ENCODE data around the gene PSAPL1. TPM values are rescaled to one million over a fixed set of nuclear protein-coding genes. Genes with fewer than 3 reads are reported as not detected.
A peak's percentile ranks its signal among the peaks of the same experiment; 100 is the strongest.

The PSAPL1 gene
- total RNA-seq, 1 donor from 2014 or later: not detected

GRCh38 chr4:7388627-7389026 lies 46.1 kb downstream of the PSAPL1 start:
- Mint-ChIP-seq H3K27ac (ENCODE audit: unreplicated experiment) (peak overlapping the region; percentile 47), H3K27me3 (ENCODE audit: low read depth, unreplicated experiment) (peaks cover 15% of the 10 kb centered on the region), H3K4me1 (ENCODE audit: low read depth, unreplicated experiment) (peaks cover 27% of the 10 kb centered on the region), H3K4me3 (ENCODE audit: unreplicated experiment) (no peak overlapping the region), H3K9me3 (ENCODE audit: unreplicated experiment) (peaks cover 2% of the 10 kb centered on the region), H3K36me3 (ENCODE audit: low read depth, unreplicated experiment) (peaks cover 3% of the 10 kb centered on the region)
- H3K27me3 ChIP-seq (ENCODE audit: insufficient read depth, low read length): peaks cover 3% of the 10 kb centered on the region
- H3K27ac ChIP-seq (ENCODE audit: low read depth, low read length): no peak overlapping the region
- DNase-seq (ENCODE audit: low read depth) (no peak), FAIRE-seq (no peak)
- no peak overlapping the region for H3K9ac ChIP-seq (ENCODE audit: low read length)
- H3K4me3 ChIP-seq (ENCODE audit: insufficient read depth, low read depth, low read length): no peak overlapping the region
- no peaks in the 10 kb centered on the region for H3K9me3 ChIP-seq (ENCODE audit: insufficient read depth, low read depth, low read length)
- no peak overlapping the region for H2AFZ ChIP-seq (ENCODE audit: low read depth, low read length)
- H3K4me1 ChIP-seq (ENCODE audit: insufficient read depth, low read length): peaks cover 10% of the 10 kb centered on the region
- H4K20me1 ChIP-seq (ENCODE audit: insufficient read depth, low read length): peaks cover 49% of the 10 kb centered on the region
- no peaks in the 10 kb centered on the region for H3K79me2 ChIP-seq (ENCODE audit: insufficient read depth, low read length)
- H3K36me3 ChIP-seq (ENCODE audit: insufficient read depth, low read length): no peaks in the 10 kb centered on the region
- TF ChIP-seq EZH2 (IDR thresholded peaks at IDR 0.05; ENCODE audit: insufficient read depth, low read length): no peak
- TF ChIP-seq, protein P1, sequence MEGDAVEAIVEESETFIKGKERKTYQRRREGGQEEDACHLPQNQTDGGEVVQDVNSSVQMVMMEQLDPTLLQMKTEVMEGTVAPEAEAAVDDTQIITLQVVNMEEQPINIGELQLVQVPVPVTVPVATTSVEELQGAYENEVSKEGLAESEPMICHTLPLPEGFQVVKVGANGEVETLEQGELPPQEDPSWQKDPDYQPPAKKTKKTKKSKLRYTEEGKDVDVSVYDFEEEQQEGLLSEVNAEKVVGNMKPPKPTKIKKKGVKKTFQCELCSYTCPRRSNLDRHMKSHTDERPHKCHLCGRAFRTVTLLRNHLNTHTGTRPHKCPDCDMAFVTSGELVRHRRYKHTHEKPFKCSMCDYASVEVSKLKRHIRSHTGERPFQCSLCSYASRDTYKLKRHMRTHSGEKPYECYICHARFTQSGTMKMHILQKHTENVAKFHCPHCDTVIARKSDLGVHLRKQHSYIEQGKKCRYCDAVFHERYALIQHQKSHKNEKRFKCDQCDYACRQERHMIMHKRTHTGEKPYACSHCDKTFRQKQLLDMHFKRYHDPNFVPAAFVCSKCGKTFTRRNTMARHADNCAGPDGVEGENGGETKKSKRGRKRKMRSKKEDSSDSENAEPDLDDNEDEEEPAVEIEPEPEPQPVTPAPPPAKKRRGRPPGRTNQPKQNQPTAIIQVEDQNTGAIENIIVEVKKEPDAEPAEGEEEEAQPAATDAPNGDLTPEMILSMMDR (IDR thresholded peaks at IDR 0.05; ENCODE audit: insufficient read depth, low read depth, low read length): no peak
- H3K4me2 ChIP-seq (ENCODE audit: low read length): no peak overlapping the region

GRCh38 chr4:7387925-7388324 lies 46.8 kb downstream of the PSAPL1 start:
- TF ChIP-seq EZH2 (IDR thresholded peaks at IDR 0.05; ENCODE audit: insufficient read depth, low read length): no peak
- TF ChIP-seq, protein P1 (IDR thresholded peaks at IDR 0.05; ENCODE audit: insufficient read depth, low read depth, low read length): no peak
- Histone ChIP-seq H4K20me1 (ENCODE audit: insufficient read depth, low read length) (peaks cover 49% of the 10 kb centered on the region), H3K27me3 (ENCODE audit: insufficient read depth, low read length) (peaks cover 6% of the 10 kb centered on the region), H3K4me3 (ENCODE audit: insufficient read depth, low read depth, low read length) (no peak overlapping the region), H3K9ac (ENCODE audit: low read length) (no peak overlapping the region), H3K79me2 (ENCODE audit: insufficient read depth, low read length) (no peaks in the 10 kb centered on the region), H2AFZ (ENCODE audit: low read depth, low read length) (no peak overlapping the region), H3K4me1 (ENCODE audit: insufficient read depth, low read length) (peaks cover 4% of the 10 kb centered on the region), H3K36me3 (ENCODE audit: insufficient read depth, low read length) (no peaks in the 10 kb centered on the region), H3K27ac (ENCODE audit: low read depth, low read length) (no peak overlapping the region), H3K4me2 (ENCODE audit: low read length) (no peak overlapping the region), H3K9me3 (ENCODE audit: insufficient read depth, low read depth, low read length) (no peaks in the 10 kb centered on the region)
- H3K9me3 Mint-ChIP-seq (ENCODE audit: unreplicated experiment): peaks cover 2% of the 10 kb centered on the region
- peaks cover 17% of the 10 kb centered on the region for H3K27me3 Mint-ChIP-seq (ENCODE audit: low read depth, unreplicated experiment)
- H3K27ac Mint-ChIP-seq (ENCODE audit: unreplicated experiment): no peak overlapping the region
- FAIRE-seq (no peak), DNase-seq (ENCODE audit: low read depth) (no peak)
- peaks cover 24% of the 10 kb centered on the region for H3K4me1 Mint-ChIP-seq (ENCODE audit: low read depth, unreplicated experiment)
- no peak overlapping the region for H3K4me3 Mint-ChIP-seq (ENCODE audit: unreplicated experiment)
- peaks cover 3% of the 10 kb centered on the region for H3K36me3 Mint-ChIP-seq (ENCODE audit: low read depth, unreplicated experiment)

DNA sequence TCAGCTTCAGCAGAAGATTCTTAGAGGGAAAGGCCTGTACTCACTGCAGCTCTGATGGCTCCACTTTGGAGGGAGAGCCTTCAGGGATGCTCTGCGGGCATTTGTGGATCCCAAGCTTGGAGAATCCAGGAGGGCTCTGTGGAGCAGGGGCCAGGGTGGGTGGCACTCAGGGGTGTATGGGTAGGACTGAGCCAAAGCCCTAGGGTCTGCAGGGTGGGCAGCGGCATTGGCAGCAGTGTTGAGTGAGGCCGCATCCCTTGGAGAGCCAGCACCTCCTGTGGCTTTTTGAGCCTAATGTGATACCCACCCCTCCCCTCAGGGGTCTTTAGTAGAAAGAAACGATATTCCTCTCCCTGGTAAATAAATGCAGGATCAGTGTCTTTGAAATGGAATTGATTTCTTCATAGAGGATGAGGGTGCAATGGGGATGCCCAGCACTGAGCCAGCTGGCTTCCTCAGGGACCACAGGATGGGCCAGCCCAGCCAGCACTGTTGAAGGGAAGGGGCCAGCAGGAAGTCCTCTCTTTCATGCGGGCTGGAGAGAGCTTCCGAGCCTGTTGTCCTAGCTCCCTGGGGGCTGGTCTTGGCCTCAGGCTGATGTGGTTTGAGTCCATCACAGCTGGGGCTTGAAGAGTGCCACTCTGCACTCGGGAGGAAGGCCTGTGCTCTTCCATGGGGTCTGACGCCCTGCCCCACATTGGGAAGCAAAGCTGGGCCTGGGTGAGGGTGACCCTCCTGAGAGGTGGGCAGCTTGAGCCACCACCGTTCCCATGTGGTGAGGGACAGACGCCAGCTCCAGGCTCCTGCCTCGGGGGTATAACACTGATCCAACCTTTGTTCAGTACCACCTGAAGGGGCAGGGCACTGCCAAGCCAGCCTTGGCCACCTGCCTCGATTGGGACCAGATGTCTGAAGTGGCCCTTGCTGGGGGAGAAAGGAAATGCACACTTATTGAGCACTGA lies 49.5 kb downstream of the PSAPL1 start:
- Histone ChIP-seq H3K79me2 (ENCODE audit: insufficient read depth, low read length) (no peaks in the 10 kb centered on the region), H3K27me3 (ENCODE audit: insufficient read depth, low read length) (peaks cover 3% of the 10 kb centered on the region), H3K27ac (ENCODE audit: low read depth, low read length) (no peak overlapping the region), H2AFZ (ENCODE audit: low read depth, low read length) (no peak overlapping the region), H3K9me3 (ENCODE audit: insufficient read depth, low read depth, low read length) (no peaks in the 10 kb centered on the region), H3K4me3 (ENCODE audit: insufficient read depth, low read depth, low read length) (no peak overlapping the region), H3K4me2 (ENCODE audit: low read length) (no peak overlapping the region), H3K36me3 (ENCODE audit: insufficient read depth, low read length) (no peaks in the 10 kb centered on the region), H4K20me1 (ENCODE audit: insufficient read depth, low read length) (peaks cover 47% of the 10 kb centered on the region), H3K9ac (ENCODE audit: low read length) (no peak overlapping the region), H3K4me1 (ENCODE audit: insufficient read depth, low read length) (no peaks in the 10 kb centered on the region)
- H3K36me3 Mint-ChIP-seq (ENCODE audit: low read depth, unreplicated experiment): peaks cover 2% of the 10 kb centered on the region
- H3K9me3 Mint-ChIP-seq (ENCODE audit: unreplicated experiment): no peaks in the 10 kb centered on the region
- peaks cover 12% of the 10 kb centered on the region for H3K27me3 Mint-ChIP-seq (ENCODE audit: low read depth, unreplicated experiment)
- H3K4me1 Mint-ChIP-seq (ENCODE audit: low read depth, unreplicated experiment): peaks cover 27% of the 10 kb centered on the region
- TF ChIP-seq, protein P1 (IDR thresholded peaks at IDR 0.05; ENCODE audit: insufficient read depth, low read depth, low read length): no peak
- TF ChIP-seq EZH2 (IDR thresholded peaks at IDR 0.05; ENCODE audit: insufficient read depth, low read length): no peak
- H3K4me3 Mint-ChIP-seq (ENCODE audit: unreplicated experiment): no peak overlapping the region
- no peak overlapping the region for H3K27ac Mint-ChIP-seq (ENCODE audit: unreplicated experiment)
- FAIRE-seq: no peak
- DNase-seq (ENCODE audit: low read depth): no peak

All from astrocyte (in vitro differentiated cells and primary cell).